HepG2 (cell line): ENCODE measurements around the gene ADAMTSL4. TPM values are rescaled to one million over a fixed set of nuclear protein-coding genes. Genes with fewer than 3 reads are reported as not detected.
A peak's percentile ranks its signal among the peaks of the same experiment; 100 is the strongest.

Experiments used
- ATAC-seq: fragments of 200-7000 bp; cut with Tn5 transposase; 3 replicates; pipeline ENCODE4 v1.9.1; 2020; ENCODE audit warnings: mild to moderate bottlenecking, moderate library complexity
- BruUV-seq: library from RNA; stranded (reverse); fragments of 400-500 nt; replicated peaks from 2 replicates; lab custom pipeline; 2021; lab: Mats Ljungman, UMichigan
- CTCF ChIA-PET: fragments of 300-600 bp; formaldehyde crosslinking; extraction: SDS; loops from one replicate; lab custom pipeline; 2021; ENCODE audit warnings: low total read pairs, inconsistent platforms, low intra/inter-chr PET ratio; lab: Yijun Ruan, JAX
- POLR2A ChIA-PET: fragments of 350-600 bp; sonication (Branson Sonifier 250); formaldehyde crosslinking; loops from one replicate; lab custom pipeline; 2020; ENCODE audit warnings: antibody characterized with exemption, inconsistent platforms; lab: Yijun Ruan, JAX
- DNase-seq: peaks from one replicate; pipeline ENCODE4 v3.0.0-alpha.2; 2015; ENCODE audit warnings: low spot score
- FAIRE-seq: peaks from 3 replicates; lab custom pipeline; 2011; peaks lifted over from hg19 to GRCh38; lab: Jason Lieb, UNC
- H2AFZ ChIP-seq: one replicate; pipeline ENCODE4 v1.6.1; 2011; ENCODE audit warnings: low read length, inconsistent platforms
- H3K27ac ChIP-seq: fragments of 300-600 bp; 3 replicates; pipeline ENCODE4 v1.8.0; 2011; ENCODE audit warnings: mixed run types, mild to moderate bottlenecking, mixed read lengths, low read length, inconsistent platforms; ENCODE audit not compliant: insufficient read depth; ENCODE audit errors: extremely low read length
- H3K27me3 ChIP-seq, 2 experiments: fragments of 200-600 bp in 1 of 2; 2 replicates in 1 of 2; 3 replicates in 1 of 2; pipeline versions ENCODE4 v1.6.0 to v1.8.0; 2011; ENCODE audit warnings: low read length in 2 of 2, mild to moderate bottlenecking in 2 of 2, moderate library complexity in 2 of 2, inconsistent platforms in 1 of 2; ENCODE audit not compliant: insufficient read depth in 2 of 2, control insufficient read depth in 1 of 2
- H3K36me3 ChIP-seq, 2 experiments: fragments of 200-600 bp in 1 of 2; replicated peaks in 1 of 2; 2 replicates in 1 of 2; 3 replicates in 1 of 2; pipeline versions ENCODE4 v1.5.1 to v1.8.0; 2011; ENCODE audit warnings: low read length in 2 of 2, inconsistent platforms in 1 of 2; ENCODE audit not compliant: insufficient read depth in 2 of 2, control insufficient read depth in 1 of 2
- H3K4me1 ChIP-seq: 2 replicates; pipeline ENCODE4 v1.5.1; 2012; ENCODE audit warnings: low read length, inconsistent platforms; ENCODE audit not compliant: insufficient read depth
- H3K4me2 ChIP-seq: 2 replicates; pipeline ENCODE4 v1.6.0; 2011; ENCODE audit warnings: low read depth, low read length, inconsistent platforms
- H3K4me3 ChIP-seq, 3 experiments: fragments of 200-600 bp in 1 of 3; sonication (generic), shearing (Covaris generic) in 1 of 3; replicated peaks in 1 of 3; 2 replicates each; pipeline ENCODE4 v1.5.1; 2011 to 2016; ENCODE audit warnings: low read length in 3 of 3, inconsistent platforms in 2 of 3, low read depth in 2 of 3, mild to moderate bottlenecking in 2 of 3, control low read depth in 1 of 3, mixed read lengths in 1 of 3; ENCODE audit not compliant: insufficient read depth in 1 of 3
- H3K79me2 ChIP-seq: one replicate; pipeline ENCODE4 v1.6.1; 2011; ENCODE audit warnings: low read length, inconsistent platforms; ENCODE audit not compliant: insufficient read depth
- H3K9ac ChIP-seq: 2 replicates; pipeline ENCODE4 v1.6.0; 2011; ENCODE audit warnings: mild to moderate bottlenecking, low read depth, low read length, inconsistent platforms; ENCODE audit not compliant: insufficient read depth
- H3K9me3 ChIP-seq: 2 replicates; pipeline ENCODE4 v1.5.1; 2012; ENCODE audit warnings: mild to moderate bottlenecking, low read length
- H4K20me1 ChIP-seq: 2 replicates; pipeline ENCODE4 v1.6.0; 2011; ENCODE audit warnings: inconsistent platforms, mild to moderate bottlenecking, low read length, moderate library complexity; ENCODE audit not compliant: insufficient read depth
- AGO2 ChIP-seq: fragments of 200-400 bp; formaldehyde crosslinking; optimal IDR thresholded peaks from 2 replicates; pipeline ENCODE3; 2017; ENCODE audit warnings: mild to moderate bottlenecking, low read depth, low read length, moderate library complexity
- ESRRA ChIP-seq: sonication (generic); formaldehyde crosslinking; IDR thresholded peaks from 2 replicates; pipeline ENCODE4 v1.5.1; 2020; ENCODE audit warnings: mild to moderate bottlenecking, low read depth, missing genetic modification reagents
- HCFC1 ChIP-seq: fragments of 150-350 bp; IDR thresholded peaks from 2 replicates; pipeline ENCODE4 v1.6.1; 2014; ENCODE audit warnings: low read depth, low read length
- HES4 ChIP-seq: sonication (generic); formaldehyde crosslinking; IDR thresholded peaks from 2 replicates; pipeline ENCODE4 v1.9.0; 2021; ENCODE audit warnings: mild to moderate bottlenecking, missing genetic modification reagents, borderline replicate concordance
- HNRNPLL ChIP-seq: fragments of 200-400 bp; formaldehyde crosslinking; IDR thresholded peaks from 2 replicates; pipeline ENCODE4 v1.6.1; 2017; ENCODE audit warnings: mild to moderate bottlenecking, low read depth, low read length; ENCODE audit not compliant: poor library complexity, severe bottlenecking
- NBN ChIP-seq: fragments of 450-650 bp; conservative IDR thresholded peaks from 2 replicates; pipeline ENCODE4 v1.6.1; 2017
- ZNF12 ChIP-seq: sonication (generic); formaldehyde crosslinking; IDR thresholded peaks from 2 replicates; pipeline ENCODE4 v1.5.0; 2020; ENCODE audit warnings: missing genetic modification reagents
- ZNF350 ChIP-seq: sonication (generic); formaldehyde crosslinking; IDR thresholded peaks from 2 replicates; pipeline ENCODE4 v1.4.0; 2020; ENCODE audit warnings: mild to moderate bottlenecking, low read depth, missing genetic modification reagents, borderline replicate concordance
- ZNF510 ChIP-seq: sonication (generic); formaldehyde crosslinking; IDR thresholded peaks from 2 replicates; pipeline ENCODE4 v1.4.0; 2020; ENCODE audit warnings: low read depth, mild to moderate bottlenecking, missing genetic modification reagents
- ZNF792 ChIP-seq: IDR thresholded peaks from 2 replicates; pipeline ENCODE4 v1.6.1; 2016
- WGBS: methylation state at CpG from one replicate; pipeline ENCODE4 v1.1.6; 2017; ENCODE audit warnings: low lambda C conversion rate; 5-methylcytosine and 5-hydroxymethylcytosine counted together
- in situ Hi-C: cut with HindIII; loops from 2 replicates; pipeline ENCODE4 v1.10.0; 2017; ENCODE audit warnings: low pct_unique_long_range_greater_than_20kb; ENCODE audit not compliant: extremely low pct_ligation_motif_present
- intact Hi-C: fragments of 100-400 bp; cut with micrococcal nuclease; formaldehyde crosslinking; loops from one replicate; pipeline ENCODE4 v1.10.0; 2022; ENCODE audit not compliant: unreplicated experiment
- polyA plus RNA-seq, 8 experiments: library from polyadenylated mRNA; depleted of rRNA in 3 of 8; stranded (reverse) in 7 of 8; unstranded in 1 of 8; fragments of >200 nt; fragmentation: Illumina TruSeq in 4 of 8; extraction: Trizol in 4 of 8; gene quantifications; 2 replicates each; pipeline versions ENCODE4 v1.2.1 to v1.2.3, GENCODE V29; 2011 to 2016; ENCODE audit warnings: low read depth in 4 of 8, missing spikeins in 1 of 8, mixed read lengths in 1 of 8; ENCODE audit not compliant: insufficient read depth in 1 of 8
- total RNA-seq, 5 experiments: library from RNA; depleted of rRNA; stranded (reverse); fragments of >200 nt; fragmentation: Illumina TruSeq; extraction: Trizol; gene quantifications; 2 replicates each; pipeline ENCODE4 v1.2.3, GENCODE V29; 2016; ENCODE audit warnings: low read depth in 1 of 5
- TF ChIP-seq, protein P1 (sequence below): sonication (generic); formaldehyde crosslinking; conservative IDR thresholded peaks from 2 replicates; pipeline ENCODE4 v1.8.0; 2022; ENCODE audit warnings: low read depth, missing genetic modification reagents
- TF ChIP-seq, protein P2 (sequence below): sonication (generic); formaldehyde crosslinking; IDR thresholded peaks from 2 replicates; pipeline ENCODE4 v1.8.1; 2022; ENCODE audit warnings: low read depth, mild to moderate bottlenecking, missing genetic modification reagents

ADAMTSL4 gene
- total and polyA plus RNA-seq, 2 of the 13 experiments (the other 11 are each of a cell fraction or from before 2014, with no cell fraction given): 3.9 to 16.4 TPM

DNA sequence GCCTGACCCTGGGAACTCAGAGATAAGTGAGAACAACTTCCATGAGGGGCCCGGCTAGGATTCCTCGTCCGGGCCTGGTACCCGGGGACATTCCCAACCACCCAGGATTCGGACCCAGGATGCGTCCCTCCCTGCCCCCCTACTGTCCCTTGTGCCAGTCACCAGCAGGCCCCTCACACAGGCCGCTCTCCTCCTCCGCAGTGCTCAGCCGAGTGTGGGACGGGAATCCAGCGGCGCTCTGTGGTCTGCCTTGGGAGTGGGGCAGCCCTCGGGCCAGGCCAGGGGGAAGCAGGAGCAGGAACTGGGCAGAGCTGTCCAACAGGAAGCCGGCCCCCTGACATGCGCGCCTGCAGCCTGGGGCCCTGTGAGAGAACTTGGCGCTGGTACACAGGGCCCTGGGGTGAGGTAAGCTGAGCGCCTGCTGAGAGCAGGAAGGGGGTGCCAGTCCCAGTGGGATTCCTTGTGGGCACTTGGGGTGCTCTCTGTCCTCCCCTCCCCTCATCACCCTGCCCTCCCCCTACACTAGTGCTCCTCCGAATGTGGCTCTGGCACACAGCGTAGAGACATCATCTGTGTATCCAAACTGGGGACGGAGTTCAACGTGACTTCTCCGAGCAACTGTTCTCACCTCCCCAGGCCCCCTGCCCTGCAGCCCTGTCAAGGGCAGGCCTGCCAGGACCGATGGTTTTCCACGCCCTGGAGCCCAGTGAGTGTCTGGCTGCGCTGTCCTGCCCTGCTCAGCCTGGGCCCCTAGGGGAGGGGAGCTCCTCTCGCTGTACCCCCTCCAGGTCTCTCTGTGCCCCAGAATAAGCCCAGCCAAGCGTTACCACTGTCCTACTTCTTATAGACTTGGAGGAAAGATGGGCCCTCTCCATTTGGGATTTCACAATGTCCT lies 9.8 kb downstream of the ADAMTSL4 start:
- Histone ChIP-seq H3K27me3 (no peaks in the 10 kb centered on the region), H3K4me2 (no peak overlapping the region), H3K4me1 (peaks cover 50% of the 10 kb centered on the region), H3K9ac (no peak overlapping the region), H3K79me2 (peaks cover 8% of the 10 kb centered on the region), H2AFZ (no peak overlapping the region), H3K9me3 (no peaks in the 10 kb centered on the region), H4K20me1 (no peaks in the 10 kb centered on the region), H3K36me3 (peaks cover 0 to 5% of the 10 kb centered on the region in 2 experiments; a peak in 2 of 5 replicates), H3K4me3 (no peak overlapping the region), H3K27ac (no peak overlapping the region)
- 97% methylated on average over 22 of the region's 28 CpGs for WGBS
- no peak for TF ChIP-seq NBN
- peak; percentile 63 for TF ChIP-seq AGO2
- BruUV-seq: no TSS peak
- ATAC-seq (no peak), DNase-seq (no peak), FAIRE-seq (no peak)
- in situ Hi-C loops (no loop called here), intact Hi-C loops (loop anchor here (10.0 kb wide), 1 partner anchor 304 kb away; the partner anchor contains the start of gene CA14)
- ChIA-PET POLR2A (interaction anchor here (1.0 to 13.0 kb wide), 7 partner anchors 8 to 70 kb away, joined by 3 to 469 read pairs (median 6); partner anchors contain the start of genes ADAMTSL4, ENSA and MCL1), CTCF (interaction anchor here (2.3 kb wide), 1 partner anchor 94 kb away, joined by 20 read pairs; no protein-coding TSS in a partner anchor)

DNA sequence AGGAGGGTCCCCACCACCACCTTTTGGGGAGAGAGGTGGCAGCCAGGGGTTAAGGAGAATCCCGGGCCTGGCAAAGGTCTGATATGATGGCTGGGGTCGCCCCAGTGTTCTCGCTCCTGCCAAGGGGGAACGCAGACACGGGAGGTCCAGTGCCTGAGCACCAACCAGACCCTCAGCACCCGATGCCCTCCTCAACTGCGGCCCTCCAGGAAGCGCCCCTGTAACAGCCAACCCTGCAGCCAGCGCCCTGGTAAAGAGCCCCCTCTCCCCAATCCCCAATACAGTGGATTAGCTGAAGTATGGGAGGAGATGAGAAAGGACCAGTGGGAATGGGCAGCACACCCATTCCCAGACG lies 10.4 kb downstream of the ADAMTSL4 start:
- Histone ChIP-seq H3K9me3 (no peaks in the 10 kb centered on the region), H3K27me3 (no peaks in the 10 kb centered on the region), H3K4me3 (no peak overlapping the region), H2AFZ (no peak overlapping the region), H3K4me1 (peaks cover 50% of the 10 kb centered on the region), H3K27ac (no peak overlapping the region), H4K20me1 (no peaks in the 10 kb centered on the region), H3K9ac (no peak overlapping the region), H3K4me2 (no peak overlapping the region), H3K79me2 (peaks cover 8% of the 10 kb centered on the region), H3K36me3 (peaks cover 0 to 5% of the 10 kb centered on the region in 2 experiments; a peak in 2 of 5 replicates)
- FAIRE-seq (no peak), DNase-seq (no peak), ATAC-seq (no peak)
- in situ Hi-C loops (loop anchor here (5.0 kb wide), 2 partner anchors 68 to 253 kb away; partner anchors contain the start of gene ENSA), intact Hi-C loops (loop anchor here (5.0 to 10.0 kb wide), 2 partner anchors 138 to 305 kb away; partner anchors contain the start of genes CA14 and GOLPH3L)
- WGBS: 96% methylated on average over 4 of the region's 10 CpGs
- ChIA-PET POLR2A (interaction anchor here (1.0 to 13.0 kb wide), 6 partner anchors 9 to 70 kb away, joined by 3 to 469 read pairs (median 18); partner anchors contain the start of genes ADAMTSL4, ENSA and MCL1), CTCF (interaction anchor here (2.3 kb wide), 1 partner anchor 95 kb away, joined by 20 read pairs; no protein-coding TSS in a partner anchor)
- BruUV-seq: no TSS peak
- TF ChIP-seq HES4 (CRISPR knock-in tag): no peak
- TF ChIP-seq, protein P1, sequence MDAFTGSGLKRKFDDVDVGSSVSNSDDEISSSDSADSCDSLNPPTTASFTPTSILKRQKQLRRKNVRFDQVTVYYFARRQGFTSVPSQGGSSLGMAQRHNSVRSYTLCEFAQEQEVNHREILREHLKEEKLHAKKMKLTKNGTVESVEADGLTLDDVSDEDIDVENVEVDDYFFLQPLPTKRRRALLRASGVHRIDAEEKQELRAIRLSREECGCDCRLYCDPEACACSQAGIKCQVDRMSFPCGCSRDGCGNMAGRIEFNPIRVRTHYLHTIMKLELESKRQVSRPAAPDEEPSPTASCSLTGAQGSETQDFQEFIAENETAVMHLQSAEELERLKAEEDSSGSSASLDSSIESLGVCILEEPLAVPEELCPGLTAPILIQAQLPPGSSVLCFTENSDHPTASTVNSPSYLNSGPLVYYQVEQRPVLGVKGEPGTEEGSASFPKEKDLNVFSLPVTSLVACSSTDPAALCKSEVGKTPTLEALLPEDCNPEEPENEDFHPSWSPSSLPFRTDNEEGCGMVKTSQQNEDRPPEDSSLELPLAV (CRISPR knock-in tag): no peak
- 0 out of 2 replicates have a peak, but pooled peaks have one; percentile 4 for TF ChIP-seq ZNF350
- TF ChIP-seq ESRRA (CRISPR knock-in tag): no peak
- TF ChIP-seq HCFC1: no peak
- TF ChIP-seq HNRNPLL: peak; percentile 17
- TF ChIP-seq ZNF510 (CRISPR knock-in tag): no peak
- TF ChIP-seq ZNF792: no peak
- TF ChIP-seq, protein P2, sequence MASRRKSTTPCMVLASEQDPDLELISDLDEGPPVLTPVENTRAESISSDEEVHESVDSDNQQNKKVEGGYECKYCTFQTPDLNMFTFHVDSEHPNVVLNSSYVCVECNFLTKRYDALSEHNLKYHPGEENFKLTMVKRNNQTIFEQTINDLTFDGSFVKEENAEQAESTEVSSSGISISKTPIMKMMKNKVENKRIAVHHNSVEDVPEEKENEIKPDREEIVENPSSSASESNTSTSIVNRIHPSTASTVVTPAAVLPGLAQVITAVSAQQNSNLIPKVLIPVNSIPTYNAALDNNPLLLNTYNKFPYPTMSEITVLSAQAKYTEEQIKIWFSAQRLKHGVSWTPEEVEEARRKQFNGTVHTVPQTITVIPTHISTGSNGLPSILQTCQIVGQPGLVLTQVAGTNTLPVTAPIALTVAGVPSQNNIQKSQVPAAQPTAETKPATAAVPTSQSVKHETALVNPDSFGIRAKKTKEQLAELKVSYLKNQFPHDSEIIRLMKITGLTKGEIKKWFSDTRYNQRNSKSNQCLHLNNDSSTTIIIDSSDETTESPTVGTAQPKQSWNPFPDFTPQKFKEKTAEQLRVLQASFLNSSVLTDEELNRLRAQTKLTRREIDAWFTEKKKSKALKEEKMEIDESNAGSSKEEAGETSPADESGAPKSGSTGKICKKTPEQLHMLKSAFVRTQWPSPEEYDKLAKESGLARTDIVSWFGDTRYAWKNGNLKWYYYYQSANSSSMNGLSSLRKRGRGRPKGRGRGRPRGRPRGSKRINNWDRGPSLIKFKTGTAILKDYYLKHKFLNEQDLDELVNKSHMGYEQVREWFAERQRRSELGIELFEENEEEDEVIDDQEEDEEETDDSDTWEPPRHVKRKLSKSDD: no peak
- TF ChIP-seq ZNF12 (CRISPR knock-in tag): no peak
